ENCODE results near the gene CDK4.
A peak's percentile ranks its signal among the peaks of the same experiment; 100 is the strongest.
"Not testable (repeated sequence)": the region's sequence is repeated elsewhere in the genome, so short reads cannot be mapped to it uniquely, and the experiment has no call there.

Gene CDK4

DNA sequence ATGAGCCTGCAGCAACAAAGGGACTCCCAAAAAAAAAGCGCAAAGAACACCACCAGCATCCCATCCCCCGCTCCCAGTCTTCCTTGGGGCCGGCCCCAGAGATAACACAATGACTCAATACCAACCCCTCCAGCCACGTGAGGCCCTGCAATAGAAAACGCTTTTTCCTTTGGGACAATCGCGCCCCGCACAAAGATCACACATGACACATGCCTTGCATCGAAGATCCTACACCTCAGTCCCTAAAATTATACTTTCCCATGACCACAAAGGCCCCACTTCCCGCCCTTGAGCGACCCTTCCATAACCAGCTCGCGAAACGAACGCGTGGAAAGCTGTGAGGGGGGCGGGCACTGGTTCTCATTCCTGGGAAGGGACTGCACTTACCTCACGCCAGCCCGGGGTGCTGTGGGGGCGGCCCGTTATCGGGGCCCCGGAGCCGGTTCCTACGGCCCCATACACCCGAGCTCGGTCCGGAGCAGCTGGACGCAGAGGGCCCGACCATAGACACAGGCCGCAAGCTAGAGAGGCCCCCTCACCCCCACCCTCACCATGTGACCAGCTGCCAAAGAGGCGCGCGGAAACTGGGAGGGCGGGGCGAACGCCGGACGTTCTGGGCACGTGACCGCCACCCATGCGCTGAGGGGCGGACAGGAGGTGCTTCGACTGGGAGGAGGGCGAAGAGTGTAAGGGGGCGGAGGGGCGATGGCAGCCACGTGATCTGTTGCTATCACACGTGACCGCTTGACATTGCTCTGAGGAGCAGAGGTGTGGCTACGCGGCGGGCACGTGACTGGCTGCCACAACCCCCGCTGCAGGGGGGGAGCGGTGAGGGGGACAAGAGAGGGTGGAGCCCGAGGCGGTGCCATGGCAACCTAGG lies at the start of gene CDK4:
CDK4 (minus strand) TSS at position 523 of the 880 bp plus-strand sequence. CDS start 593 bp downstream, outside the sequence.
- DNase-seq: peak; percentile 95 to 98 (median 97)

DNA sequence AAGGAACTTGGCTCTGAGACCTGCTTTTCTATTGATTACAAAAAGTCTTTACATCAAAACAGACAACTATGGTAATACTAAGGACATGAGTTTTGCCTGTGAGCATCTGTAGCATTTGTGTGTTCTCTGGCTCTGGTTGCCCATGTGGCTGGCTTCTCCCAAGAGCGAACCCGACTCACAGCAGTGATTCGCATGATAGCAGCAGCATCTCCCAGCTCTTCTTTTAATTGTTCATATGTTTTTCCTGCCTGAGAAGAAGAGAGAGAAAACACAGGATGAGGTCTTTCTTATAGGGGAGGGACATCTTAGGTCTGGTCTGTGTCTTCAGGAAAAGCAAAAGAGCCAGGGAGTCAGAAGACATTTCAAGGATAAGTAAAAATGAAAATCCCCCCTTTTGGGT lies 48.9 kb upstream of the CDK4 start:
- no peak for DNase-seq

DNA sequence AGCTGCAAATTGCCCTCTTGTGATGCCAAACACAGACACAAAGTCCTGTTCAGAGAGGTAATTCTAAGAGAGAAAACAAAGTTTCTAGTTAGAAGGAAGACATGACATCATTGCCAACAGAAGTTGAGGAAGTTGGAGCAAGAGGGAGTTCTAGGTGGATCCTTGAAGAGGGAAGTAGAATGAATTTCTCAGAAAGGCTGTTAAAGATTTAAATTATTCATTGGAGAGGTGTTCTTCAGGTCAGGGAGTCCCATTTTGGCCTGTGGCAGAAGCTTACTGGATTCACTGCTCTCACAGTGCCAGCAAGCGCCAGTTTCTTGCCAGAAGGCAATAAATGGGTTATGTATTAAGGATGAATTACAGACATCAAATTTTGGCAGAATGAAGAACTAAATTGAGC lies 45.8 kb upstream of the CDK4 start:
- no peak for DNase-seq

DNA sequence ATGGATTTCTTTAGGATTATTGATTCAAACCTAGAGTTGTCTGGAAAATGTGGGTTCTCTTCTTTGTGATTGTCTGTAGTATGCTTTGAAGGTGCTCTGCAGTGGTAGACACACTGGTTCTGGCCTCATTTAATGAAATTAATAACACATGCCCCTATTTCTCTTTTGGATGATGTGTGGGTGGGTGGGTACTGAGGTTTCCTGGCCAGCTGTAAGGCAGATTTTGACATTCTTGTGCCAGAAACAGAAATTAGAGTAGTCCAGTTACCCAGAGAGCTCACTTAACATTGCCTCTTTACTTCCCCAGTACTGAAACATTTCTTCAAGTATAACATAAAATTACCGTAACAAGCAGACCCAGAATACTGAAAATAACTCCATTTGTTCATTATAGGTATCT lies 44.9 kb upstream of the CDK4 start:
- no peak for DNase-seq

DNA sequence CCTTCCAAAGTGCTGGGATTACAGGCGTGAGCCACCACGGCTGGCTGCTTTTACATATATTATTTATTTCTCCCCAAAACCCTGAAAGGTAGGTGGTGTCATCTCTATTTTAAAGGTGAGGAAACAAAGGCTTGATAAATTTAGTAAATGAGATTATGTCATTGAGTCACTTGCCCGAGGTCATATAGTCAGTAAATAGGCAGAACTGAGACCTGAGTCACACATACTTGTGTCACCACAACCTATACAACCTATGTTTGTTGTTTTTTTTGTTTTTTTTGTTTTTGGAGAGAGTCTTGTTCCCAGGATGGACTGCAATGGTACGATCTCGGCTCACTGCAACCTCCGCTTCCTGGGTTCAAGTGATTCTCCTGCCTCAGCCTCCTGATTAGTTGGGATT lies 43.2 kb upstream of the CDK4 start:
- no peak for DNase-seq

DNA sequence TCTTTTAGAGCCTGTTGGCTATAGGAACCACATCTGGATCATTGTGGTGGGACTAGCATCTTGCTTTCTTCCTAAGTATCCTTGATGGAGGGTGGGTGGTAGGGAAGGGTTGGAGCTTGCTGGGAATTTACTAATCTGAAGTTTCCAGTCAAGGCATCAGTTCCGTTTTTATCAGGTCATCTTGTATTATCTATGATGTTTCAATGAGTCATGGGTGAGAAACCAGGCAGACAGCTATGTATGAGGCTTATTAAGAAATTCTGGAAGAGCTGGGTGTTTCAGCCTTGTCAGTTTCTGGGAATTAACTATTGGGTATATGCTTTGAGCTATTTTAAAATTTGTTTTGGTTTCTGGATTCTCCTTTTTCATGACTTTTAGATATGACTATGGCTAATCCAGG lies 41.8 kb upstream of the CDK4 start:
- DNase-seq: no peak

DNA sequence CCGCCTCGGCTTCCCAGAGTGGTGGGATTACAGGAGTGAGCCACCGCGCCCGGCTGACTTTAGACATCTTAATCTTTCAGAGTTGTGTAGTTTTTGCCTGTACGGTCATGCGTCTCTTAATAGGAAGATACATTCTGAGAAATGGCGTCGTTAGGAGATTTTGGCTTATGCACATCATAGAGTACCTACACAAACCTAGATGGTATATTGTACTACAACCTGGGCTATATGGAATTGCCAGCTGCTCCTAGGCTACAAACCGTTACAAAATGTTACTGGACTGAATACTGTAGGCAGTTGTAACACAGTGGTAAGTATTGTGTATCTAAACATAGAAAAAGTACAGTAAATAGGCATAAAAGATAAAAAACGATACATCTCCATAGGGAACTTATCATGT lies 31.8 kb upstream of the CDK4 start:
- no peak for DNase-seq

DNA sequence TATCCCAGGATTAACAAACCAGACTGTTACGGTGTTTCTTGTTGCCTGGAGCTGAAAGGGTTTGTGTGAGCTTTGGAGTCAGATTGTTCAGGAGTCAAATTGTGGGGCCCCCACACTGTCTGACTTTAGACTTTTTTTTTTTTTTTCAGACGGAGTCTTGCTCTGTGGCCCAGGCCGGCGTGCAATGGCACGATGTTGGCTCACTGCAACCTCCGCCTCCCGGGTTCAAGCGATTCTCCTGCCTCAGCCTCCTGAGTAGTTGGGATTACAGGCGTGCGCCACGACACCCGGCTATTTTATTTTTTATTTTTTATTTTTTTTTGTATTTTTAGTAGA lies 31.3 kb upstream of the CDK4 start:
- no peak for DNase-seq

DNA sequence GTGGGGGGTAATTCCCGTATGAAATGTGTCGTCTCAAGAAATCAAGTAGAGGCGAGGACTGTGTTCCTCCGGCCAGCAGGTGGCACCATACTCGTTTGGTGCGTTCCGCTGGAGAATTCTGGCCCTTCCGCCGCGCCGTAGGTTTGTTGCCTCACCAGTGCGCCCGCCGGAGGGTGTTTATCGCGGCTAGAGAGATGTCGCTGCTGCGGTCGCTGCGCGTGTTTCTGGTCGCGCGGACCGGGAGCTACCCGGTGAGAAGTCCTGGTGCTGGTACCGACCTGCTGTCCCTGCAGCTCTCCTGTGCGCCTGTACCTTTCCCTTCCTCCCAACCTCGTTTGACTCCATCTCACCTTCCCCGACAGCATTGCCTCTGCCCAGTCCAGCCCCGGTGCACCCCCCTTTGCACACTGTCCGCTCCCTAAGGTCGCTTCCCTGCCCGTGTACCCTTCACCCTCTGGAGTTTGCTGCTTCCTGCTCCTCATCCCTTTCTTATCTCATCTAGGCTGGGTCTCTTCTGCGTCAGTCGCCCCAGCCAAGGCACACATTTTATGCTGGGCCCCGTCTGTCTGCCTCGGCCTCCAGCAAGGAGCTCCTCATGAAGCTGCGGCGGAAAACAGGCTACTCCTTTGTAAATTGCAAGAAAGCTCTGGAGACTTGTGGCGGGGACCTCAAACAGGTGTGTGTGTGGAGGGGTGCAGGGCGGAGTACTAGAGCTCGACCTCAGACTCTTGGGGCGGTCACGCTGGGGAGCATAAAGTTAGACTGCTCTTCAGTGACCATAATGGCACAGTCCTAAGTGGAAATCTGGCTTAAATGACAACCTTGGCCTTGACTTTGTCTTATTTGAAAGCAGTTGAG lies 30.7 kb upstream of the CDK4 start, which contains the start of gene TSFM:
TSFM (plus strand) TSS at position 180 of the 858 bp plus-strand sequence; CDS start at position 195, 15 bp downstream.
- peak; percentile 90 to 98 (median 94) for DNase-seq

DNA sequence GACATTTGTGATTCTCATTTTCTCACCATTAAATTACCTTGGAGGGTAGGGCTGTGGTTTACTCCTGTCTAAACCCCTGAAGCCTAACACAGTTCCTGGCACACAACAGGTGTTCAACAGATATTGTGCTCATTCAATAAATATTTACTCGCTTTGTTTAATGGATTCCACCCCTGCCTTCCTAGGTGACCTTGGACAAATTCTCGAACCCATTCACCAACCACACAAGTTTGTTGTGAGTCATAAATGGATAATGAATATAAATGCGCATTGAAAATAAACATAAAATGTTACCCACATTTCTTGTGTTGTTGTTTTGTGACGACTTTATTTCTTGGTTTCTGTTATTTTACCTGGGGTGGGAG lies 30.1 kb upstream of the CDK4 start:
- DNase-seq: no peak

DNA sequence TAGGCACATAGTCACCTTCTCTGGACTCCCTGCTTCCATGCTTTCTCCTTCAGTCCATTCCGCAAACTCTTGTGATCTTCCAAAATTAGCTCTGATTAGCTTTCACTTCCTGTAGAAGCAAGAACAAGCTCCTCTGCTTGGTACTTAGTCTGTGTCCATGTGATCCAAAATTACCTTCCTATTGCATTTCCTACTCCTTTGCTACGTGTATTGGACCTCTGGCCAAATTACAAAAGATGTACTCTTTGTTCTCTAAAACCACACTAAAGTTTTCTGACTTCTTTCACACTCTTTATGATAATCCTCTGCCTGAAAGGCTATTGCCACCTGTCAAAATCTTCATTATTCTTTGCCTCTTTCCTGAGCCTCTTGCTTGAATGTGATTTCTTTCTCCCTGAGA lies 29.7 kb upstream of the CDK4 start:
- DNase-seq: no peak

DNA sequence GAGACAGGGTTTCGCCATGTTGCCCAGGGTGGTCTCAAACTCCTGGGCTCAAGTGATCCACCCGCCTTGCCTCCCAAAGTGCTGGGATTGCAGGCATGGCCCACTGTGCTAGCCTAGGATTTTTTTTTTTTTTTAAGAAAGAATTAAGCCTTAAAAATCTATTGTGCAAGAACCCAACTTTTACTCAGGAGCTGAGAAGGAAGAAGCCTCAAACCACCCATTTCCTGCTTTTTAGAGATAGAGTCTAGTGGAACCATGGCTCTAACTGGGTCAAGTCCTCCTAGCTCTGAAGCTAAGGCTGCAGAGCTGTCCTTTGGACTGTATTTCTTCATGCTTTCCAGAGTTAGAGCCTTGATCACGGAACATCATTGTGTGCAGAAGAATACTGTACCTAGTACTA lies 29.1 kb upstream of the CDK4 start:
- DNase-seq: no peak

DNA sequence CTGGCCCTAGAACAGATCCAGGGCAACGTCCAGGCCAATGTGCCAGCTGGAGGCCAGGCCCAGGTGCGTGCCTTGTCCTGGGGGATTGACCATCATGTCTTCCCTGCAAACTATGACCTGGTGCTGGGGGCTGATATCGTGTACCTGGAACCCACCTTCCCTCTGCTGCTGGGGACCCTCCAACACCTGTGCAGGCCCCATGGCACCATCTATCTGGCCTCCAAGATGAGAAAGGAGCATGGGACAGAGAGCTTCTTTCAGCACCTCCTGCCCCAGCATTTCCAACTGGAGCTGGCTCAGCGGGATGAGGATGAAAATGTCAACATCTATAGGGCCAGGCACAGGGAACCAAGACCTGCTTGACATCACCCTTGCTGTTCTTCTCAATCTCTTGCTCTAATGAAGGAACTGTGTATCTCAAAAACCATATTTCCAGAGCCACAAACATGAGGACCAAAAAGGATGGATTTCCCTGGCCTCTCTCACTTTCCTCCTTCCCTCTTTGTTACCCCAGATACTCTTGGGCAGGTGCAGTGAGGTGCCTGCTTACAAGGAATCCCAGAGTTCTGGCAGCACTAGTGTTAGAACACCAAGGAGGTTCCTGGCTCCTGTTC lies 28.3 kb upstream of the CDK4 start:
- no peak for DNase-seq

DNA sequence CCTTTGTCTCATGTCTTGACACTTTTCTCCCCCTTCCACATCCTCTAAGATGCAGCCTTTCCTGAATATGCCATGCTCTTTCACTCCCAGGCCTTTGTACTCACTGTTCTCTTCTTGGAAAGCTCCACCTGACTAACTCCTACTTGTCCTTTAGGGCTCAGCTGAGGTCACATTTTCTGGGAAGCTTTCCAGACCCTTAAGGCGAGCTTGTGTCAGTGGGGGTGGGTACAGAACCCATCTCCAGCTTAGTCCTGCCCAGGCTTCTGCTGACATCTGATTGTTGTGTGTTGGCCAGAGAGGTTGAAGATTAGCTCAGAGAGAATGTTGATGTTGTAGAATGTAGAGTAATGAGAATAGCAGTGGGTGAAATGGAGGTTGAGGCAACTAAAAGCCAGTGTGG lies 27.6 kb upstream of the CDK4 start:
- no peak for DNase-seq

DNA sequence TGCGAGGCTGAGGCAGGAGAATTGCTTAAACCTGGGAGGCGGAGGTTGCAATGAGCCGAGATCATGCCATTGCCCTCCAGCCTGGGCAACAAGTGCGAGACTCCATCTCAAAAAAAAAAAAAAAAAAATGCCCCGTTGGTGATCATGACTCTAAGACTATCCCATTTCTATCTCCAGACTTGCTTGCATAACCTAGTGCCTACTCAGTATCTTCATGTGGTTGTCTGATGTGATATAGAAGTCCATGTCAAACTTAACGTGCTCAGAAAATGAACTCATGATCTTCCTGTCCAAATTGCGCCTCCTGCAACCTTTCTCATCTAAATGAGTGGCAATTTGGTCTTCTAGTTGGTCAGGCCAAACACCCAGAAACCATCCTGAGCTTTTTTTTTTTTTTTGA lies 25.8 kb upstream of the CDK4 start:
- no peak for DNase-seq

DNA sequence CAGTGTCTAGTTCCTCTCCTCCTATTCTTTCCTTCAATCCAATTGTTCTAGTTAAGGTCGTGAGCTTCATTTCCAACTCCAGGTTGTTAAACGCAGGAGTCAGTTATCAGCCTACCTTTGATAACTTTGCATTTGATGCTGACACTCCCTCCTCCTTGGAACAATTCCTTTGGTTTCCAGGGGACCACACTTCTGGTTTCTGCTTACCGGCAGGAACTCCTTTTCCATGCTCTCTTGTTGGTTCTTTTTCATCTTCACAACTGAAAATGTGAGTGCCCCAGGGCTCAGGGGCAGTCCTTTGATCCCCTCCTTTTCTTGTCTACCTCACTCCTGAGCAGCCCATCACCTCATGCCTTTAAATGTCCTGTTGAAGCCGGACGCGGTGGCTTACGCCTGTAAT lies 25.3 kb upstream of the CDK4 start:
- no peak for DNase-seq

DNA sequence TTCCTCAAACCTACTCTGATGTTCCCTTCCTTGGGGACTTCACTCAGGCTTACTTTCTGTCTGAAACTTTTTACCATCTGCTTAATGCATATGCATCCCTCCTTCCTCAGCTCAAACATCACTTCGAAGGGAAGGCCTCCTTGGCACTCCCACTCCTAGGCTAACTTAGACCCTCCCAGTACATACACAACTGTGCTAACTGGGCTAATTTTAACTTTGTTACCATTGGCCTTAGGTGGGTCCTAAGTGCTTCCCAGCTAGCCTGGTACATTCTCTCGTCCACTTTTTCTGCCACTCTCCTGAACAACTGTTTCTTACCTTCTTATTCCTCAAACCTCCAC lies 24.1 kb upstream of the CDK4 start:
- no peak for DNase-seq

DNA sequence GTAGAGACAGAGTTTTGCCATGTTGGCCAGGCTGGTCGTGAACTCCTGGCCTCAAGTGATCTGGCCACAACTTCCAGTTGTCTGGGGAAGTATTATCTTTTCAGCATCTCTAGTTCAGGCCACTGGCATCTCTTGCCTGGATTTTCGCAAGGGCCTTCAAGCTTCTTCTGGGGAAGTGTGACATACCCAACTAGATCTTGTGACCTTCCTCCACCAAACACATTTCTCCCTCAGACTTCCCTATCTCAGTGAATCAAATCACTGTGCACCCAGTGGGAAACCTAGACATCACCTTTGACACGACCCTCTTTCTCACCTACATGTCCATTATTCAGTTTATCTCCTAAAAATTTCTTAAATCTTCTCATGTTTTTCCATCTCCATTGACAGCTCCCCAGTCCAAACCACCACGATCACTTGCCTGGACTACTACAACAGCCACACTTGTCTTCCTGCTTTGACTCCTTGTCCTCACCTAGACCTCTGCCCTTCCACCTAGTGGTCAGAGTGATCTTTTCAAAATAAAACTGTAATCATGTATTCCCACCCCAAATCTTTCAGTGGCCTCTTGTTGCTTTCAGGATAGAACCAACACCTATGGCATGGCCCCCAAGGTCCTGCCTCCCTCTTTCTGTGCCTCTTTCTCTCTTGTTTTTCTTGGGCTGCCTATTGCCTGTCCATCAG lies 23.6 kb upstream of the CDK4 start:
- no peak for DNase-seq

DNA sequence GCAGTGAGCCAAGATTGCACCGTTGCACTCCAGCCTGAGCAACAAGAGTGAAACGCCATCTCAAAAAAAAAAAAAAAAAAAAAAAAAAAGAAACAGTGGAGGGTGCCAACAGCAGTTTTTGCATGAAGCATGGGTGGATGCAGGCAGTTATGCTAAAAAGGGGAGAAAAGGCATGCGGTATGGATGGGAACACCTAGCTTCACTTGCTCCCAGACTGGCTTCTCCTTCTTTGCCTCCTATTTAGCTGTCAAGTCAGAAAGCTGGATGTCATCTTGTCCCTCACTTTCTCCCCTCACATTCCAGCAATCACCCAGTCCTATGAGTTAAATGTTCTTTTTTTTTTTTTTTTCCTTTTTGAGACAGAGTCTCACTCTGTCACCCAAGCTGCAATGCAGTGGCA lies 22.9 kb upstream of the CDK4 start:
- DNase-seq: no peak

DNA sequence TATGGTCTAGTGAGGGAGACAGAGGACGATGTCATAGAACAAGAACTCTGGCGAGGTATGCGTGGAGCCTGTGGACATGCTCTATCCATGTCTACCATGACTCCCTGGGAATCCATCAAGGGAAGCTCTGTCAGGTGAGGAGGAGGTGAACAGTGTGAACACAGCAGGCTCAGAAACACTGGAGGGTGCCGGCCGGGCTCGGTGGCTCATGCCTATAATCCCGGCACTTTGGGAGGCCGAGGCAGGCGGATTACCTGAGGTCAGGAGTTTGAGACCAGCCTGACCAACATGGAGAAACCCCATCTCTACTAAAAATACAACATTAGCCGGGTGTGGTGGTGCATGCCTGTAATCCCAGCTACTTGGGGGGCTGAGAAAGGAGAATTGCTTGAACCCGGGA lies 22.5 kb upstream of the CDK4 start:
- DNase-seq: not testable (repeated sequence)

DNA sequence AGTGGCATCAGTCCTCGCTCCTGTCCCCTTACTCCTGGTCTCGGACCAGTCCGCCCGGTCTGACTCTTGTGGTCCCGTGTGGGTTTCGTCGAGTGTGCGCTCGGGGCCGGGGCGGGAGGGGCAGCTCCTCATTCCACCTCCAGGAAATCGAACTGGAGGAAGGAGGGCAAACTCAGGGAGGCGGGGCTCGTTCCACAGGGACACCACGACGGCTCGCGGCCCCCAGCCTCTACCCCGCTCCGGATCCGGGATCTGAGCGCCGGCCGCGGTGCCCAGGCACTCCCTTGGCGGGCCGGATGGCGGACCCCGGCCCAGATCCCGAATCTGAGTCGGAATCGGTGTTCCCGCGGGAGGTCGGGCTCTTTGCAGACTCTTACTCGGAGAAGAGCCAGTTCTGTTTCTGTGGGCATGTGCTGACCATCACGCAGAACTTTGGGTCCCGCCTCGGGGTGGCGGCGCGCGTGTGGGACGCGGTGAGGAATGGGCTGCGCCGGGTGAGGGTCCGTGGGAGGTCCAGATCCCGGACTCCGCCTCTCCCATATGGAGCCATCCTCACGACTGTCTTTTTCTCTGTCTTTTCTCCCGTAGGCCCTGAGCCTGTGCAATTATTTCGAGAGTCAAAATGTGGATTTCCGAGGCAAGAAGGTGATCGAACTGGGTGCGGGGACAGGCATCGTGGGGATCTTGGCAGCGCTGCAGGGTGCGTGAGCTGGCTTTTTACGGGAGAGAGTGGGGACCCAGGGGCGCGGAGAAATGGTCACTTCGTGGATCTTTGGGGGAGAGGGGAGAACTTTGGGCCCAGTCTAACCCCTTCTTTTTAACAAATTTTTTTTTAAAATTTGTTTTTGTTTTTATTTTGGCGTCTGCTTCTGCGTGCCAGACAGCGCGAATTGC lies 20.6 kb upstream of the CDK4 start, which contains the start of gene EEF1AKMT3:
EEF1AKMT3 (plus strand) TSS at position 186 of the 894 bp plus-strand sequence; CDS start at position 297, 111 bp downstream.
- no peak for DNase-seq

DNA sequence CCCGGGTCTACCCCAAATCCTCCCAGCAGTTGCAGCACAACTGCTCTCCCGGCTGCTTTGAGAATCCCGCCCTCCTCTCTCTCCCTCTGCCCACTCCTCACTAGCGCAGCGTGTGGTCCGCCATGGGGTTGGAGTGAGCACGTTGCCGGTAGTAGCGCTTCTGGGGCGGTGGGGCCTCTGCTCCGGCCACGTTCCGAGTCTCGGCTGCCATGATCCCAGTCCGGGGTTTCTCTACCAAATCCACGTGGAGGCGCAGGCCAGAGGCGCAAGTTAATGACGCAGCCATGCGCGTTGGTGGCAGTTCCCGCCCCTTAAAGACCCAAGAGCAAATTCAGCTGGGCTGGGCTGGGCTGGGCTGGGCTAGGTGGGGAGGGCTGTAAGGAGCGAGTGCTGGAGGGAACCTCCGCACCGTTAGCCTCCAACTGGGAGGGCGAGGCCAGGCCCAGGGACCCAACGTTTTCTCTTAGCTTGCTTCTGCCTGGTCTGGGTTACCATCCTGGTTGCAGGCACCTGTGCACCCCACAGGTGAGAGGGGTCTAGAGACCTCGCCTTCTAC lies 19.8 kb upstream of the CDK4 start, which contains the start of gene METTL1:
METTL1 (minus strand) TSS at position 233 of the 556 bp plus-strand sequence; CDS start at position 211, 22 bp downstream.
- DNase-seq: peak; percentile 70 to 83 (median 78)

Data from activated CD4-positive, CD25-positive, alpha-beta regulatory T cell (primary cell).